Bronchial epithelial cell (primary cell): Measurements from ENCODE around the gene ASPM. TPM values are rescaled to one million over a fixed set of nuclear protein-coding genes. Genes with fewer than 3 reads are reported as not detected.

Experiments
- DNase-seq: peaks from one replicate; pipeline ENCODE4 v3.0.0-alpha.2; 2010; ENCODE audit warnings: low read depth
- FAIRE-seq: peaks from 2 replicates; lab custom pipeline; 2011; peaks lifted over from hg19 to GRCh38; lab: Jason Lieb, UNC
- H3K27me3 ChIP-seq: 2 replicates; pipeline ENCODE4 v1.5.1; 2011; ENCODE audit warnings: low read length; ENCODE audit not compliant: control insufficient read depth, insufficient read depth
- H3K36me3 ChIP-seq: 2 replicates; pipeline ENCODE4 v1.5.1; 2011; ENCODE audit warnings: low read length; ENCODE audit not compliant: control insufficient read depth, insufficient read depth
- H3K4me3 ChIP-seq: 2 replicates; pipeline ENCODE4 v1.5.1; 2011; ENCODE audit warnings: mild to moderate bottlenecking, low read depth, low read length, control low read depth
- CTCF ChIP-seq: IDR thresholded peaks from 2 replicates; pipeline ENCODE4 v1.5.1; 2011; ENCODE audit warnings: mild to moderate bottlenecking, moderate library complexity, low read length, control low read depth, inconsistent platforms; ENCODE audit not compliant: insufficient read depth, severe bottlenecking
- total RNA-seq: library from RNA; depleted of rRNA; stranded (reverse); fragments of >200 nt; gene quantifications from 2 replicates; pipeline ENCODE4 v1.2.1, GENCODE V29; 2014

The ASPM gene
- total RNA-seq: 0.26 and 0.77 TPM in 2 replicates

- peak; percentile 87 for DNase-seq
These were observed at the start of gene ASPM for GRCh38 chr1:197146101-197147095. Gene ASPM, minus strand, starts transcription at chr1:197146669. Its CDS starts 232 bp downstream, at chr1:197146437.

GRCh38 chr1:197195100-197195499 lies 48.6 kb upstream of the ASPM start:
- TF ChIP-seq CTCF: no peak
- no peaks in the 10 kb centered on the region for H3K27me3 ChIP-seq
- H3K36me3 ChIP-seq: peaks cover under 1% of the 10 kb centered on the region
- FAIRE-seq (no peak), DNase-seq (no peak)
- H3K4me3 ChIP-seq: no peak overlapping the region

More at GRCh38 chr1:197146101-197147095, at the start of gene ASPM:
- peak within 1 kb of the TSS; percentile 76 for H3K4me3 ChIP-seq
- no peak for TF ChIP-seq CTCF
- no peaks in the 10 kb centered on the region for H3K27me3 ChIP-seq
- H3K36me3 ChIP-seq: no peaks in the 10 kb centered on the region
- no peak for FAIRE-seq

- Histone ChIP-seq H3K4me3 (no peak overlapping the region), H3K27me3 (no peaks in the 10 kb centered on the region), H3K36me3 (peaks cover 1% of the 10 kb centered on the region)
- FAIRE-seq (no peak), DNase-seq (no peak)
- TF ChIP-seq CTCF: no peak
These were observed 37.7 kb upstream of the ASPM start for GRCh38 chr1:197184190-197184589.

DNA sequence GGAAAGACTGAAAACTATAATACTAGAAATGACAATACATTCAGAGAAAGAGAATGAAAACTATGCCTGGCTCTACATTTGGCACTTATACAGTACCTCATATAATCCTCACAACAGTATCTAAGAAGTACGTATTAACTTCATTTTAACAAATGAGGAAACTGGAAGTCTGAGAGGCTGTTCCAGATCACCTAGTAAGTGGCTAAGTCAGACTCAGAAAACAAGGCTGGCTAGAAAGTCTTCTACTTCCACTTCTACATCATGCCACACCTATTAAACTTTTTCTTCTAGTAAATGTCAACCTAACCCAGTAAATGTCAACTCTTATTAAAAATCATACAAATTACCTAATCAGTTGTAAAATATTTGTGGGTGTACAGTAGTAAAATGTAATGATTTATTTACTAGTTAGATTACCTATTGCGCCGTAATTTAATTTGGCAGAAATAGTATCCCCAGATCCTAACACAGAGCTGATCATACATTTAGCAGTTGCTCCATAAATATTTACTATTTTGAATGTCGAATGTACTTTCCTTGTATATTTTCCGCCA lies 36.8 kb upstream of the ASPM start:
- FAIRE-seq (no peak), DNase-seq (no peak)
- peaks cover 3% of the 10 kb centered on the region for H3K36me3 ChIP-seq
- TF ChIP-seq CTCF: no peak
- H3K4me3 ChIP-seq: no peak overlapping the region
- no peaks in the 10 kb centered on the region for H3K27me3 ChIP-seq

DNA sequence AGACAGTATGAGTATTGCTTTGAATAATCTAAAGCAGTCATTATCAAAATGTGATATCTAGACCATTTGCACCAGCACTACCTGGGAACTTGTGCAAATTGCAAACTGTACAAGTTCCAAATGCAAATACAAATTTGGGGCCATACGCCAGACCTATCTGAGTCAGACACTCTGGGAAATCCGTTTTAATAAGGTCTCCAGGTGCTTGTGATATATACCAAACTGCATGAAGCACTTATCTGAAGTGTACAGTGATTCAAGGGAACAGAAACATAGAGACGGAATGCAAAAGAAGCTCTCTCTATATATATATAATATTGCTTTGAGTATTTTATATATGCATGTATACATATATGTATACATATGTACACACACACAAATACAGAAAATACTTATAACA lies 36.2 kb upstream of the ASPM start:
- no peaks in the 10 kb centered on the region for H3K27me3 ChIP-seq
- peaks cover 2% of the 10 kb centered on the region for H3K36me3 ChIP-seq
- FAIRE-seq (no peak), DNase-seq (no peak)
- TF ChIP-seq CTCF: no peak
- no peak overlapping the region for H3K4me3 ChIP-seq
